HG03457 (cell line): ENCODE data around the gene TPCN2.
"Not testable (repeated sequence)": the region's sequence is repeated elsewhere in the genome, so short reads cannot be mapped to it uniquely, and the experiment has no call there.

Experiments
- ATAC-seq: cut with Tn5 transposase; IDR thresholded peaks from one replicate; pipeline ENCODE4 v1.9.1; 2021; ENCODE audit warnings: moderate number of reproducible peaks; ENCODE audit not compliant: unreplicated experiment

TPCN2 gene

GRCh38 chr11:69048694-69049489 is at the start of gene TPCN2:
Gene TPCN2, plus strand, starts transcription at chr11:69048932. Its CDS starts 66 bp downstream, at chr11:69048998.
- ATAC-seq, result peak; percentile 80

DNA sequence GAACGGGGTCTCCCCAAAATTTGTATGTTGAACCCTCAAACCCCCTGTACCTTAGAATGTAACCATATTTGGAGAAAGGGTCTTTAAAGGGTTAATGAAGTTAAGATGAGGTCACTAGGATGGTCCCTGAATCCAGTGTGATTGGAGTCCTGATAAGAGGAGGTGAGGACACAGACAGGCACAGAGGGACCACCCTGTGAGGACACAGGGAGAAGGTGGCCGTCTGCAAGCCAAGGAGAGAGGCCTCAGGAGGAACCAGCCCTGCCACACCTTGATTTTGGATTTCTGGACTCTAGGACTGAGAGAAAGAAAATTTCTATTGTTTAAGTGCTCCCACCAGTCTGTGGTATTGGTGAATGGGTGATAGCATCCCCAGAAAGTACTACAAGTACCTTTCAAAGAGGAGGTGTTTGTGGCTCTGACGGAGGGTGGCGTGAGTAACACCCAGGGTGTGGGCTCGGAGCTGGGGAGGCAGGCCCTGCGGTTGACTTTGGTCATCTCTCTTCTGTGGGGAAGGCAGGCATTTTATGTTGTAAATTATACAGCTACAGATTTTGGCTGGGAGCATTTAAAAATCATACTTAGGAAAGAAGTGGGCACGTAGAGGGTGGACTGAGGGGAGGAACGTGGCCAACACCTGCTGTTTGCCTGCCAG is 49.5 kb upstream of the TPCN2 start:
- no peak for ATAC-seq

DNA sequence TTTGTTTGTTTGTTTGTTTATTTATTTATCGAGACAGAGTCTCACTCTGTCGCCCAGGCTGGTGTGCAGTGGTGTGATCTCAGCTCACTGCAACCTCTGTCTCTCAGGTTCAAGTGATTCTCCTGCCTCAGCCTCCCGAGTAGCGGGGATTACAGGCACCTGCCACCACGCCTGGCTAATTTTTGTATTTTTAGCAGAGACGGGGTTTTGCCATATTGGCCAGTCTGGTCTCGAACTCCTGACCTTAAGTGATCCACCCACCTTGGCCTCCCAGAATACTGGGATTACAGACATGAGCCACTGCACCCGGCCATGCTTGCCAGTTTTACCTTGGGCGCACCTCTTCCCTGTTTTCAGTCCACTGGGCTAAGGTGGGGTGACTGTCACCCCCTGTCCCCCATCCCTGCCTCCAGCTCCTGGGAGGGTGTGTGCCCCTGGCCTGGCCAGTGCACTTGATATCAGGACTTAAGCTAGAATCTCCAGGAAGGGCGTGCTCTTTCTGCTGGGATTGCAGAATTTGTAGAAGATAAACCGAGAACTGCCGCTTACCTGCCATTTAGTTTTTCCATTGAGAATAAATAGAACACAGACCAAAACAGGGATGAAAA is 48.9 kb upstream of the TPCN2 start:
- ATAC-seq, result not testable (repeated sequence)

DNA sequence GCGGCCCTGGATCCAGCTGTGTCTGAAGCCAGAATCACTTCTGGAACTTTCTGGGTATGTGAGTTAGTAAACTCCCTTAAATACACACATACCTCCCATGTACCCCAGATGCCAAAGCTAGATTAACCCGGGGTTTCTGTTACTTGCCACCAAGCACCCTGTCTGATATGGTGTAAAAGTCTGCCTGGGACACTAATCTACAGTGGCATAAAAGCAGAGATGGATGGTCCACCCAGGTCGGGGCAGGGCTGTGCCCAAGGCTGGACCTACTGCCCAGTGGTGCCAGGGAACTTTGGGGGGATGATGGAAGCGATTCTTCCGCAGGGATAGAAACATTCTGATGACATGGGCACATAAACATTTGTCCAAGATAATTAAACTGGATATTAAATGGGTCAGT is 48.3 kb upstream of the TPCN2 start:
- no peak for ATAC-seq

- no peak for ATAC-seq
Observed at GRCh38 chr11:69000831-69001242, 47.9 kb upstream of the TPCN2 start.

GRCh38 chr11:69001243-69002081 is 47.3 kb upstream of the TPCN2 start:
- ATAC-seq, result no peak

DNA sequence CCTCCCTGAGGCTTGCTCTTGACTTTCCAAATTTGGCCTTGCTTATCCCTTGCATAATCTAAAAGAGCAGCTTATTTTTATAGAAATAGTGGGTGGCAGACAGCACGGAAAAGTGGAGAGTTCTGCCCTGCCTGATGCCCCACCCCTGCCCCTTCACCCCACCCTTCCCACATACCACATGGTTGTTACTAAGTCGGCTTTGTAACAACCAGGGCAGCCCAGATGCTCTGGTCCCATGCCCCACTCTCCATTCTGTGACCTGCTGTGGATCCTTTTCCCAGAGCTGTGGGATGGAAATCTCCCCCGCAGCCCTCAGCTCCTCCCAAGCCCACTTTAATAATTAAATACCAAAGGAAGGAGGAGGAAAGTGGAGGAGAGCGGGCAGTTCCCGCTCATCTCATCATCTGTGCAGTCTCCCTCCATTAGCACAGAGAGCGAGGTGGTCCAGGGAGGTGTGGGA is 46.6 kb upstream of the TPCN2 start:
- ATAC-seq, result no peak

- no peak for ATAC-seq
Observed at GRCh38 chr11:69002570-69003231, 46.0 kb upstream of the TPCN2 start.

DNA sequence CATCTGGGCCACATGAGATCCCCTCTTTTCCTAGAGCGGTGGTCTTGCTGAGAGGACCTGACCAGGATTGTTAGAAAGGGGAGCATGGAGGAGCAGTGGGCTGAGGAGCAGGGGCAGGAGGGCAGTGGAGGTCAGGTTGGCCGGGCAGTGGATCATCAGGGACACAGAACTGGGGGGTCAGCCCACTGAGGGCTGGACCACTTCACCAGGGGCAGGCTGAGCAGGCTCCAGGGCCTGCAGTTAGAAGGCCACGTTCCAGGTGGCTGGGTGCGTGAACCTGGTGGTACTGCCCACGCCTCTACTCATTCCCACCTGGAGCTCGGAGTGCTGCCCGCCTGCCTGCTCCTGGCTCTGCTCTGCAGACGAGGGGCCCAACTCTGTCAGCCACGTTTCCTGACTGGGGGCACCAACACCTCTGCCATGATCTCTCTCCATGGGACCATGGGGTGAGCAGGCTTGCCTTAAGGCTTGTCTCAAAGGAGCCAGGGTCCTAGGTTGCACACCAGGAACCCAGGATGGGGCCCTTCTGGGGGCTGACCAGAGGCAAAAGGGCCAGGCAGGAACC is 45.3 kb upstream of the TPCN2 start:
- no peak for ATAC-seq

- ATAC-seq, result no peak
Observed at GRCh38 chr11:69003866-69004367, 44.8 kb upstream of the TPCN2 start.

- no peak for ATAC-seq
Observed at GRCh38 chr11:69004411-69005182, 44.1 kb upstream of the TPCN2 start.

GRCh38 chr11:69005183-69005630 is 43.5 kb upstream of the TPCN2 start:
- ATAC-seq, result no peak

DNA sequence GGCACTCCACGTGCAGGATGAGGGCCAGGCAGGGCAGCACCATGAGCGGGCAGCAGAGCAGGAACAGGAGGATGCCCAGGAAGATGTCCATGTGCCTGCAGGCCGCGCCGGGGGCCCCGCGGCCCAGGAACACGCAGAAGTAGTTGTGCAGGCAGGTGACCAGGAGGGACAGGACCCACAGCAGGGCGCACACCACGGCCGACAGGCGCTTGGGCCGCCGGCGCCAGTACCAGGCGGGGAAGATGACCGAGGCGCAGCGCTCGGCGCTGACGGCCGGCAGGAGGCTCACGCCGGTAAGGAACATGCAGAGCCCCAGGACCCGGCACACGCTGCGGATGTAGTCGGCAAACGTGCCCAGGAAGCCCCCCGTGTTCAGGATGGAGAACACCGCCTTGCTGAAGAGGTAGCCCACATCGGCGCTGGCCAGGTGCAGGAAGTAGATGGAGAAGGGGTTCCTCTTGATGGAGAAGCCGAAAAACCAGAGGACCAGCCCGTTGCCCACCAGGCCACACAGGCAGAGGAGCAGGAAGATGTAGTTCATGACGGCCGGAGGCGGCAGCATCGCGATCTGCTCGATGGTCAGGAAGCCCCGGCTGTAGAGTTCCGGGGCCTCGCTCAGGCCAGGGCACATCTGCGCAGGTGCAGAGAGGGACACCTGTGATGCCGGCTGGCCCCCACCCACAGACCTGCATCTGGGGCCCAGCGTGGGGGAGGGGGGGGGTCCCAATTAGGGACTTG is 42.9 kb upstream of the TPCN2 start:
- ATAC-seq, result no peak

DNA sequence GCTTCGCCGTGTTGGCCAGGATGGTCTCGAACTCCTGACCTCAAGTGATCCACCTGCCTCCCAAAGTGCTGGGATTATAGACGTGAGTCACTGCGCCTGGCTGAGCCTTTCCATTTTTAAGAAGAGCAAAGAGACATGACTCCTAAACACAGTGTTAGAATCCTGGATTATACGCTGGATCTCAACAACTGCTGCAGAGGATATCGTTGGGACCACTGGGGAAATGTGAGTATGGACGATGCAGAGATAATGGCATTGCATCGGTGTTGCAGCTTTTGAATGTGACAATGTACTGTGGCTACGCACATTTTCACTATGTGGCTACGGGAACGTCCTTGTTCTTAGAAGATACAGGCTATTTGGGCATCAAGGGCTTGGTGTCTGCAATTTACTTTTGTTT is 41.9 kb upstream of the TPCN2 start:
- ATAC-seq, result no peak

GRCh38 chr11:69007975-69008381 is 40.8 kb upstream of the TPCN2 start:
- ATAC-seq, result no peak

DNA sequence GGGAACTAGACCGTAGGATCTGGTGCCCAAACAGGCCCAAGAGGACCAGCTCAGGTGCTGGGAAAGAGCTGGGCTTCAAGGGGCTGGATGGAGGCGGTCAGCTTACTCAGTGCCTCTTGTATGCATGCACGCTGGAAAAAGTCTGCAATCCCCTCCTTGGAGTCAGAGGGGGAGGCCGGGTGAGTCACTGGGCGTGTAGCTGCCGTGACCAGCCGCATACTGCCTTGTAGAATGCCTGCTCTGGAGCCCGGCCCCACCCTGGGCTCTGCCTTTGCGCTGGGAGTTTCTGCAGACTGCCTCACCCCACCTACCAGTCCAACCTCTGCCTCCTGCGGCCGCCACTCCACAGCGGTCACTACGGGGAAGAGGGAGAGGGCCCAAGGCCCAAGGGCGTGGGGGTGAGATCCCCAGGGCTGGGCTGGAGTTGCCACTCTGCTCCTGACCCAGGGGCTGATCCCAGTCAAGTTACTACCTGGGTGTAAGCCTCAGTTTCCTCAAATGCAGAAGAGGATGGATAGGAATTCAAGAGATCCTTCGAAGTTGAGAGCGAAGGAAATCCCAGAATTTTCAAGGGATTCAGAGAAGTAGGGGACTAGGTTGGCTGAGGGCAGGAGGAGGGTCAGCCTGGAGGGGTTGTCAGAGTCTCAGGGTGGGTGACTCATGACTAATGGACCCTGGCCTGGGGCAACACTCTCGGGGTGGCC is 39.8 kb upstream of the TPCN2 start:
- no peak for ATAC-seq

DNA sequence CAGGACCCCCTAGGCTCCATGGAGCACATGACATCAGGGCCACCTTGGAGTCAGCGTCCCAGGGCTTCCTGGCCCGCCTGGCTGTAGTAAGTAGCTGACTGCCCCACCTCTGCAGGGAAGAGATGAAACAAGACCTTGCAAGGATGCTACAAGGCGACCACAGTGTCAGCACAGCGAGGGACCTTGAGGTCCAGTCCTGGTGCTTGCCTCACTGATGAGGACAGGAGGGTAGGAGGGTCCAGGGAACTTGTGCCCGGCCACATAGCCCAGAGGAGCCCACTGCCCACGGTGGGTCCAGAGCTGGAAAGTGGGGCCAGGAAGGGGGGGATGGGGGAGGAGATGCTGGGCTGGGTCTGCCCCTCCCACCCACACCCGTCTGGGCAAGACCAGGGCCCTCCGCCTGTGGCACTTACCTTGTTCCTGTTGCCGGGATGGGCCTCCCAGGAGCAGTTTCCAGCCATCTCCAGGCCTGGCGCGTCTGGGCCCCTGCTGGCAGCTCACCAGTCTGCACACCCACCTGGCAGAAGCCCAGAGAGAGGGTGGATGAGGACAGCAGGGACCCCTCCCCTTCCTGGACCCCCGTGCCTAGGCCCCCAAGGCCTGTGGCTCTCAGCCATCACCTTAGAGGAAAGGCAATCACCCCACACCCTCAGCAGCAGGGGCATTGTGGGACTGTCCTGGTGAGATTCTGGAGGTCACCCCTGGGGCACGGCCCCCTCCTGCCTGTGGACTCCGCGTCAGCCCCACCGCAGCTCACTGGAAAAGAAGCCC is 39.1 kb upstream of the TPCN2 start:
- no peak for ATAC-seq
